ENCODE measurements around the gene FBXW7. TPM values are rescaled to one million over a fixed set of nuclear protein-coding genes. Genes with fewer than 3 reads are reported as not detected.

FBXW7 gene
- total and polyA plus RNA-seq, 2 donors (not counting 1 experiment from before 2014, with no cell fraction given), result 16.3 to 68.7 TPM

DNA sequence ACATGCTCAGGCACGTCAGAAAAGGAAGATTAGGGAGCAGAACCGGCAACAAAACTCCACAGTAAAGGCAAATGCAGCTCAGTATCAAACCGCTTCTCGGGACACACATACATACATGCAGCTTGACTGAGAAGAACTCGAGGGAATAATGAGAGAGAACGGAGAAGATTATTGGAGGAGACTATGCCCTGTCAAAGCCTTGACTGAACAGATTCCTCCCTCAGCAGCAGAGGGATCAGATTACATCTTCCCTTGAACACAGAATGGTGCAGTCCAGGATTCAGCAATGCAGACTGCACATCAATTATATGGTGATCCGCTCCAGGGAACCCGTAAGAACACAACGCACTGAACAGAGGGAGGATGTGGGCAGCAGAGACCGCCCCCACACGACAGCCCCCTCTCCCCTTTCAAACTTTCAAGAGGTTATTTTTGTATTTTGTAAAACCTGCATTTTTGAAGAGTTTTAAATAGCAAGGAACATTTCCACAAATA is 183.2 kb downstream of the FBXW7 start:
- TF ChIP-seq EZH2 (IDR thresholded peaks at IDR 0.05; ENCODE audit: low read length, missing control alignments), result no peak
- TF ChIP-seq, protein P1, sequence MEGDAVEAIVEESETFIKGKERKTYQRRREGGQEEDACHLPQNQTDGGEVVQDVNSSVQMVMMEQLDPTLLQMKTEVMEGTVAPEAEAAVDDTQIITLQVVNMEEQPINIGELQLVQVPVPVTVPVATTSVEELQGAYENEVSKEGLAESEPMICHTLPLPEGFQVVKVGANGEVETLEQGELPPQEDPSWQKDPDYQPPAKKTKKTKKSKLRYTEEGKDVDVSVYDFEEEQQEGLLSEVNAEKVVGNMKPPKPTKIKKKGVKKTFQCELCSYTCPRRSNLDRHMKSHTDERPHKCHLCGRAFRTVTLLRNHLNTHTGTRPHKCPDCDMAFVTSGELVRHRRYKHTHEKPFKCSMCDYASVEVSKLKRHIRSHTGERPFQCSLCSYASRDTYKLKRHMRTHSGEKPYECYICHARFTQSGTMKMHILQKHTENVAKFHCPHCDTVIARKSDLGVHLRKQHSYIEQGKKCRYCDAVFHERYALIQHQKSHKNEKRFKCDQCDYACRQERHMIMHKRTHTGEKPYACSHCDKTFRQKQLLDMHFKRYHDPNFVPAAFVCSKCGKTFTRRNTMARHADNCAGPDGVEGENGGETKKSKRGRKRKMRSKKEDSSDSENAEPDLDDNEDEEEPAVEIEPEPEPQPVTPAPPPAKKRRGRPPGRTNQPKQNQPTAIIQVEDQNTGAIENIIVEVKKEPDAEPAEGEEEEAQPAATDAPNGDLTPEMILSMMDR (conservative IDR thresholded peaks at IDR 0.05 in 1 of 2, IDR thresholded peaks at IDR 0.05 in 1 of 2; ENCODE audit: low read depth in 1 of 2, low read length in 2 of 2), result no peak
- Histone ChIP-seq H3K4me1 (ENCODE audit: control insufficient read depth, extremely low read depth, insufficient read depth, low read length) (peaks cover 8% of the 10 kb centered on the region), H3K9me3 (ENCODE audit: control insufficient read depth, insufficient read depth, low read depth, low read length) (no peaks in the 10 kb centered on the region), H3K27ac (ENCODE audit: insufficient read depth, low read length) (peak overlapping the region; percentile 71), H2AFZ (ENCODE audit: low read length) (peak overlapping the region; percentile 75), H3K27me3 (ENCODE audit: control insufficient read depth, insufficient read depth, low read length) (no peaks in the 10 kb centered on the region), H4K20me1 (ENCODE audit: control insufficient read depth, extremely low read depth, insufficient read depth, low read length) (no peaks in the 10 kb centered on the region), H3K4me2 (ENCODE audit: extremely low read depth, insufficient read depth, low read length) (peak overlapping the region; percentile 92), H3K4me3 (replicated peaks in 1 of 4; ENCODE audit: control extremely low read depth in 1 of 4, insufficient read depth in 1 of 4, low read depth in 3 of 4, low read length in 4 of 4) (peak overlapping the region; percentile 57 to 69 (median 66)), H3K9ac (ENCODE audit: insufficient read depth, low read length) (peak overlapping the region; percentile 44), H3K36me3 (ENCODE audit: control insufficient read depth, insufficient read depth, low read length) (no peaks in the 10 kb centered on the region), H3K79me2 (ENCODE audit: control insufficient read depth, insufficient read depth, low read length) (peaks cover 6% of the 10 kb centered on the region)
- peak; percentile 96 to 99 for DNase-seq (ENCODE audit: low read depth in 2 of 2)

DNA sequence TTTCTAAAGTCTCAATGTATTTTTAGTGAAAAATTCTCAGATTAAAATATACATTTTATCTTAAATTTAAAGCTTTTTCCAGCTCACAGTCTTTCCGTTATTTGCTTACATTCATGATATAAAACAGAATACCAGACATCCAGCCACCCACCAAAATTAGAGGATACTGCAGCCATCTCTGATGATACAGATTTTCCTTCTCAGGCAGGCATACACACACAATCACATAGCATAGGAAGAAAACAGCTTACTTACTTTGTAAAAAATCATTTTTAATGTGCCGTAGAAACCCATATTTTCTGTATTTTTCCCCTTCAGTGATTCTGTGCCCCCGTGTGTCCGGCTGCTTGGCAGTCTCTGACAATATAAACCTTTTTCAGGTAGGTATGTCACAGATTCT is 183.7 kb downstream of the FBXW7 start:
- peak in 1 of 2 donors; percentile 9 for DNase-seq (ENCODE audit: low read depth in 2 of 2)
- H3K4me3 ChIP-seq (replicated peaks in 1 of 4; ENCODE audit: control extremely low read depth in 1 of 4, insufficient read depth in 1 of 4, low read depth in 3 of 4, low read length in 4 of 4), result peak overlapping the region; percentile 57 to 69 (median 66)
- no peaks in the 10 kb centered on the region for H3K36me3 ChIP-seq (ENCODE audit: control insufficient read depth, insufficient read depth, low read length)
- H3K27ac ChIP-seq (ENCODE audit: insufficient read depth, low read length), result peak overlapping the region; percentile 71
- peaks cover 8% of the 10 kb centered on the region for H3K4me1 ChIP-seq (ENCODE audit: control insufficient read depth, extremely low read depth, insufficient read depth, low read length)
- no peaks in the 10 kb centered on the region for H3K9me3 ChIP-seq (ENCODE audit: control insufficient read depth, insufficient read depth, low read depth, low read length)
- peak overlapping the region; percentile 75 for H2AFZ ChIP-seq (ENCODE audit: low read length)
- H3K9ac ChIP-seq (ENCODE audit: insufficient read depth, low read length), result peak overlapping the region; percentile 44
- peaks cover 6% of the 10 kb centered on the region for H3K79me2 ChIP-seq (ENCODE audit: control insufficient read depth, insufficient read depth, low read length)
- no peak for TF ChIP-seq EZH2 (IDR thresholded peaks at IDR 0.05; ENCODE audit: low read length, missing control alignments)
- TF ChIP-seq, protein P1 (conservative IDR thresholded peaks at IDR 0.05 in 1 of 2, IDR thresholded peaks at IDR 0.05 in 1 of 2; ENCODE audit: low read depth in 1 of 2, low read length in 2 of 2), result no peak
- H3K4me2 ChIP-seq (ENCODE audit: extremely low read depth, insufficient read depth, low read length), result peak overlapping the region; percentile 92
- H4K20me1 ChIP-seq (ENCODE audit: control insufficient read depth, extremely low read depth, insufficient read depth, low read length), result no peaks in the 10 kb centered on the region
- no peaks in the 10 kb centered on the region for H3K27me3 ChIP-seq (ENCODE audit: control insufficient read depth, insufficient read depth, low read length)

DNA sequence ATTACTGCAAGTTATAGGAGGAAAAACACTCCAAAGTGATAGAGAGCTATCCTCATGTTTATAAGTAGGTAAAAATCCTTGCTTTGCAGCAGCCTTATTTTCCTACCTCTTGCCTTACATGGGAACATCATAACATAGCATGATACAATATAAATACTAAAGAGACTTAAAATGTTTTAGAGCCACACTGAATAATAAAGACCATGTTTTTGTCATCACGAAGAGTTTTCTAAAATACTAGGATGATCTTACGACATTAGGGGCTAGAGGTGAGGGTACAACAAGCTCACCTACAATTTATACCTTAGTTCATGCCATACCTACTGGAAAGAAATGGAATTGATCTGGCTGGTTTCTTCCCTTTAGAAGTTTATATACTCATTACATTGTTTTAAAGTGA is 184.8 kb downstream of the FBXW7 start:
- peak overlapping the region; percentile 20 for H3K9ac ChIP-seq (ENCODE audit: insufficient read depth, low read length)
- H3K27ac ChIP-seq (ENCODE audit: insufficient read depth, low read length), result no peak overlapping the region
- H3K4me1 ChIP-seq (ENCODE audit: control insufficient read depth, extremely low read depth, insufficient read depth, low read length), result peaks cover 3% of the 10 kb centered on the region
- H3K4me3 ChIP-seq (replicated peaks in 1 of 4; ENCODE audit: control extremely low read depth in 1 of 4, insufficient read depth in 1 of 4, low read depth in 3 of 4, low read length in 4 of 4), result peak overlapping the region; percentile 21 to 69 (median 44)
- no peak overlapping the region for H2AFZ ChIP-seq (ENCODE audit: low read length)
- peak overlapping the region; percentile 74 for H3K4me2 ChIP-seq (ENCODE audit: extremely low read depth, insufficient read depth, low read length)
- H3K36me3 ChIP-seq (ENCODE audit: control insufficient read depth, insufficient read depth, low read length), result no peaks in the 10 kb centered on the region
- TF ChIP-seq, protein P1 (conservative IDR thresholded peaks at IDR 0.05 in 1 of 2, IDR thresholded peaks at IDR 0.05 in 1 of 2; ENCODE audit: low read depth in 1 of 2, low read length in 2 of 2), result no peak
- TF ChIP-seq EZH2 (IDR thresholded peaks at IDR 0.05; ENCODE audit: low read length, missing control alignments), result no peak
- no peaks in the 10 kb centered on the region for H4K20me1 ChIP-seq (ENCODE audit: control insufficient read depth, extremely low read depth, insufficient read depth, low read length)
- H3K27me3 ChIP-seq (ENCODE audit: control insufficient read depth, insufficient read depth, low read length), result no peaks in the 10 kb centered on the region
- no peaks in the 10 kb centered on the region for H3K9me3 ChIP-seq (ENCODE audit: control insufficient read depth, insufficient read depth, low read depth, low read length)
- DNase-seq (ENCODE audit: low read depth in 2 of 2), result no peak
- H3K79me2 ChIP-seq (ENCODE audit: control insufficient read depth, insufficient read depth, low read length), result peaks cover 6% of the 10 kb centered on the region
